Measurements from ENCODE around the gene DBX1. TPM values are rescaled to one million over a fixed set of nuclear protein-coding genes. Genes with fewer than 3 reads are reported as not detected.

The DBX1 gene
- total RNA-seq, 2 donors from 2014 or later, result not detected

DNA sequence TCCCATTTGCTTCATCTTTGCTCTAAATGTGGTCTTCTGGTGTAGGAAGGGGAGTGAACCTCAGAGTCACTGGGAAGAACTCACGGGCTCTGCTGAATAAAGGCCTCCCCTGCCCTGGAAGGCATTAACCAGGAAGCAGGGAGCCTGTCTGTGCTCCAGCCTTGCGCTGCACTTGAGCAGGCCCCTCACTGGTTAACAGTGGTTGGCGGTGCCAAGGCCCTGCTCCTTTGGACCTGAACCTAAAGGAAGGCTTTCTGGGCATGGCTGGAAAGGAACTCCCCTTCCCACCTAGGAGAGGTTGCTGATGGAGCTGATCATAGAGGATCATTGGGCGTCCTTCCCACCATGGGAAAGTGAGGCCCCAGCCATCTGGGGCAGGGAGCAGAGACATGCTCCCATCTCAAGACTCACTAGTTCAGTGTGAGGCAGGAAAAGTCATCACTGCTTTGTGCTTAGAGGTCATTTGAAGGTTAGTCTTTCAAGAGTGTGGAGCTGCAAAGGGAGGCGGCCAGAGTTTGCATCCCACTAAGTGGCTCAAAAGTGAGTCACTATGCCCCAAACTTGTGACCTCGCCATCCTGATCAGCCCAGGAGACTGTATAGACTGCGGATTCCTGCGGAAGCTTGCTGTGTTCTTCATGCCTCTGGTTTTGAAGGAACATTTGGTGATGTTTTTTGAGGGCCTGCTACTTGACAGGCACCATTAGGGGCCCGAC lies 50.4 kb downstream of the DBX1 start:
- H3K27me3 Mint-ChIP-seq (ENCODE audit: low read depth), result peaks cover 15% of the 10 kb centered on the region
- H3K4me3 Mint-ChIP-seq, result no peak overlapping the region
- no peaks in the 10 kb centered on the region for H3K36me3 Mint-ChIP-seq (ENCODE audit: insufficient read depth in 2 of 2)
- no peak for ATAC-seq (replicated peaks in 1 of 2)
- H3K4me1 Mint-ChIP-seq (ENCODE audit: low read depth), result peaks cover 7% of the 10 kb centered on the region
- no peak overlapping the region for H3K27ac Mint-ChIP-seq
- no peak for DNase-seq
- no peaks in the 10 kb centered on the region for H3K9me3 Mint-ChIP-seq

Other genes starting within 250 kb of the DBX1 start
- 10 to 100 TPM; 75.0 to 82.4 TPM for gene HTATIP2, start 203.2 kb upstream of the DBX1 start, total RNA-seq
- 10 to 100 TPM; 28.8 to 35.5 TPM for gene PRMT3, start 227.2 kb upstream of the DBX1 start, total RNA-seq

Data from activated T-cell treated with anti-CD3 and anti-CD28 coated beads, Interleukin-2, amount 50 U/mL, for 72 hours (primary cell).